ENCODE measurements around the gene FBRSL1.

DNA sequence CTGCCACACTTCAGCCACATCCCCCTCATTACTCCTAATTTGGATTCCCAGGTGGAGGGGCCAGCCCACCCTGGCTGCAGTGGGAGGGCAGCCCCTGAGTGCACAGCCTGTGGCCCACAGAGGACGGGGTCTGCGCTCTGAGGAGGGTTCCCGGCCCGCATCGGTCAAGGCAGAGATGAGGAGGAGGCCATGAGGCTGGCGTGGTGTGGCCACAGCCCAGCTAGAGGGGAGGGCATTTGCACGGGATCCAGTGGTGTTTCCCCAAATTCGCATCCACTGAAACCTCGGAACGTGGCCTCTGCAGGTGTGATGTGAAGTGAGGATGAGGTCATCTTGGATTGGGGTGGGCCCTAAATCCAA is 38.1 kb upstream of the FBRSL1 start:
- TF ChIP-seq POLR2AphosphoS5 (IDR thresholded peaks at IDR 0.05; ENCODE audit: low read depth, low read length) (no peak), RAD21 (IDR thresholded peaks at IDR 0.05; ENCODE audit: low read length) (no peak), TEAD4 (IDR thresholded peaks at IDR 0.05; ENCODE audit: borderline replicate concordance, insufficient read depth) (no peak), GATA2 (CRISPR knock-in tag; IDR thresholded peaks at IDR 0.05) (no peak), GABPA (IDR thresholded peaks at IDR 0.05; ENCODE audit: low read depth) (no peak), TAF1 (IDR thresholded peaks at IDR 0.05; ENCODE audit: borderline replicate concordance, low read depth, low read length) (no peak), EP300 (IDR thresholded peaks at IDR 0.05; ENCODE audit: borderline replicate concordance in 1 of 2, low read depth in 1 of 2, low read length in 1 of 2) (no peak), FOXJ3 (CRISPR knock-in tag; IDR thresholded peaks at IDR 0.05) (no peak)
- TF ChIP-seq, protein P1, sequence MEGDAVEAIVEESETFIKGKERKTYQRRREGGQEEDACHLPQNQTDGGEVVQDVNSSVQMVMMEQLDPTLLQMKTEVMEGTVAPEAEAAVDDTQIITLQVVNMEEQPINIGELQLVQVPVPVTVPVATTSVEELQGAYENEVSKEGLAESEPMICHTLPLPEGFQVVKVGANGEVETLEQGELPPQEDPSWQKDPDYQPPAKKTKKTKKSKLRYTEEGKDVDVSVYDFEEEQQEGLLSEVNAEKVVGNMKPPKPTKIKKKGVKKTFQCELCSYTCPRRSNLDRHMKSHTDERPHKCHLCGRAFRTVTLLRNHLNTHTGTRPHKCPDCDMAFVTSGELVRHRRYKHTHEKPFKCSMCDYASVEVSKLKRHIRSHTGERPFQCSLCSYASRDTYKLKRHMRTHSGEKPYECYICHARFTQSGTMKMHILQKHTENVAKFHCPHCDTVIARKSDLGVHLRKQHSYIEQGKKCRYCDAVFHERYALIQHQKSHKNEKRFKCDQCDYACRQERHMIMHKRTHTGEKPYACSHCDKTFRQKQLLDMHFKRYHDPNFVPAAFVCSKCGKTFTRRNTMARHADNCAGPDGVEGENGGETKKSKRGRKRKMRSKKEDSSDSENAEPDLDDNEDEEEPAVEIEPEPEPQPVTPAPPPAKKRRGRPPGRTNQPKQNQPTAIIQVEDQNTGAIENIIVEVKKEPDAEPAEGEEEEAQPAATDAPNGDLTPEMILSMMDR (IDR thresholded peaks at IDR 0.05), result no peak
- TF ChIP-seq, protein P2, sequence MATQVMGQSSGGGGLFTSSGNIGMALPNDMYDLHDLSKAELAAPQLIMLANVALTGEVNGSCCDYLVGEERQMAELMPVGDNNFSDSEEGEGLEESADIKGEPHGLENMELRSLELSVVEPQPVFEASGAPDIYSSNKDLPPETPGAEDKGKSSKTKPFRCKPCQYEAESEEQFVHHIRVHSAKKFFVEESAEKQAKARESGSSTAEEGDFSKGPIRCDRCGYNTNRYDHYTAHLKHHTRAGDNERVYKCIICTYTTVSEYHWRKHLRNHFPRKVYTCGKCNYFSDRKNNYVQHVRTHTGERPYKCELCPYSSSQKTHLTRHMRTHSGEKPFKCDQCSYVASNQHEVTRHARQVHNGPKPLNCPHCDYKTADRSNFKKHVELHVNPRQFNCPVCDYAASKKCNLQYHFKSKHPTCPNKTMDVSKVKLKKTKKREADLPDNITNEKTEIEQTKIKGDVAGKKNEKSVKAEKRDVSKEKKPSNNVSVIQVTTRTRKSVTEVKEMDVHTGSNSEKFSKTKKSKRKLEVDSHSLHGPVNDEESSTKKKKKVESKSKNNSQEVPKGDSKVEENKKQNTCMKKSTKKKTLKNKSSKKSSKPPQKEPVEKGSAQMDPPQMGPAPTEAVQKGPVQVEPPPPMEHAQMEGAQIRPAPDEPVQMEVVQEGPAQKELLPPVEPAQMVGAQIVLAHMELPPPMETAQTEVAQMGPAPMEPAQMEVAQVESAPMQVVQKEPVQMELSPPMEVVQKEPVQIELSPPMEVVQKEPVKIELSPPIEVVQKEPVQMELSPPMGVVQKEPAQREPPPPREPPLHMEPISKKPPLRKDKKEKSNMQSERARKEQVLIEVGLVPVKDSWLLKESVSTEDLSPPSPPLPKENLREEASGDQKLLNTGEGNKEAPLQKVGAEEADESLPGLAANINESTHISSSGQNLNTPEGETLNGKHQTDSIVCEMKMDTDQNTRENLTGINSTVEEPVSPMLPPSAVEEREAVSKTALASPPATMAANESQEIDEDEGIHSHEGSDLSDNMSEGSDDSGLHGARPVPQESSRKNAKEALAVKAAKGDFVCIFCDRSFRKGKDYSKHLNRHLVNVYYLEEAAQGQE (IDR thresholded peaks at IDR 0.05; ENCODE audit: low read depth, low read length), result no peak
- TF ChIP-seq, protein P3, sequence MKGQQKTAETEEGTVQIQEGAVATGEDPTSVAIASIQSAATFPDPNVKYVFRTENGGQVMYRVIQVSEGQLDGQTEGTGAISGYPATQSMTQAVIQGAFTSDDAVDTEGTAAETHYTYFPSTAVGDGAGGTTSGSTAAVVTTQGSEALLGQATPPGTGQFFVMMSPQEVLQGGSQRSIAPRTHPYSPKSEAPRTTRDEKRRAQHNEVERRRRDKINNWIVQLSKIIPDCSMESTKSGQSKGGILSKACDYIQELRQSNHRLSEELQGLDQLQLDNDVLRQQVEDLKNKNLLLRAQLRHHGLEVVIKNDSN (IDR thresholded peaks at IDR 0.05; ENCODE audit: borderline replicate concordance, low read depth), result no peak

All from SK-N-SH (cell line).